Amygdala (tissue), 56 donors: ENCODE measurements around the gene SMAD3.

ENCODE experiments used
- DNase-seq, 56 donors: peaks; one replicate each; lab custom pipeline; 2025; lab: John Stamatoyannopoulos, UW

The SMAD3 gene

DNA sequence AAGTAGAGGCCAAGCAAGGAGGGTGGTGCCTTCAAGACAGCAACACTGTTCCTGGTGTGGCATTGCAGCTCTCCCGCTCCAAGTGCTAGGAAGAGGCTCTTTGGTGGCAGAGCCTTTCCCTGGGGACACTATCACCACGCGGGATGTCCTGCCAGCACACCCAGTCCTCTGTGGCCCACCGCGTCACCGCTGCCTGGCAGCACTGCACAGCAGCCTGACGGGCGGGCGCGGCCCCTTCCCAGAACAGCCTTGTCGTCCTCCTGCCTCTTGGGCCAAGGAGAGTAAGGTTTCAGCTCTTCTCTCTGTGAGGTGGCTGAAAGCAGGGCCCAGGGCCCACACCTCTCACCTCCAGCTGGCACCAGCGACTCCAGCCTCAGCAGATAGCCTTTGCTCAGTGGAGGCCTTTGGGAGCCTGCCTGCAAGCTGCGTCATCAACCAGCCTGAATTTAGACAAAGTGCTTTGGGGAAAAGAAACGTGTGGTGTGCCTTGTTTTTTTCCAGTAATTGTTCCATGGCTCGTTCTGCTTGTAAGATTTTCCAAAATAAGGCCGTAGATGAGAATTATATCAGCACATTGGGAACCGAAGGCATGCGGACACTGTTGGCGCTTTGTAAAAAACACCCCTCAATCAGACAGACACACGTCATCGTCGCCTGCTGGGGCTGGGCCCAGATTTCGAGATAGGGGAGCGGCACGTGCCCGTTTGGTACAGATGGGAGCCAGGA is 124.1 kb downstream of the SMAD3 start:
- no peak for DNase-seq

DNA sequence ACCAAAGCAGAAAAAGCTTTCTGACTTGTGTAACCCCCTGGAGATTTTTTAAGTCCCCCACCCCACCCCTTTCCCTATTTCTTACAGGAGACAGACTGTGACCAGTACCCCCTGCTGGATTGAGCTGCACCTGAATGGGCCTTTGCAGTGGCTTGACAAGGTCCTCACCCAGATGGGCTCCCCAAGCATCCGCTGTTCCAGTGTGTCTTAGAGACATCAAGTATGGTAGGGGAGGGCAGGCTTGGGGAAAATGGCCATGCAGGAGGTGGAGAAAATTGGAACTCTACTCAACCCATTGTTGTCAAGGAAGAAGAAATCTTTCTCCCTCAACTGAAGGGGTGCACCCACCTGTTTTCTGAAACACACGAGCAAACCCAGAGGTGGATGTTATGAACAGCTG is 124.9 kb downstream of the SMAD3 start:
- no peak for DNase-seq

DNA sequence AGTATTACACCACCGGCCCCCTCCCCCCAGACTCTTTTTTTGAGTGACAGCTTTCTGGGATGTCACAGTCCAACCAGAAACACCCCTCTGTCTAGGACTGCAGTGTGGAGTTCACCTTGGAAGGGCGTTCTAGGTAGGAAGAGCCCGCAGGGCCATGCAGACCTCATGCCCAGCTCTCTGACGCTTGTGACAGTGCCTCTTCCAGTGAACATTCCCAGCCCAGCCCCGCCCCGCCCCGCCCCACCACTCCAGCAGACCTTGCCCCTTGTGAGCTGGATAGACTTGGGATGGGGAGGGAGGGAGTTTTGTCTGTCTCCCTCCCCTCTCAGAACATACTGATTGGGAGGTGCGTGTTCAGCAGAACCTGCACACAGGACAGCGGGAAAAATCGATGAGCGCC is 125.4 kb downstream of the SMAD3 start:
- no peak for DNase-seq

DNA sequence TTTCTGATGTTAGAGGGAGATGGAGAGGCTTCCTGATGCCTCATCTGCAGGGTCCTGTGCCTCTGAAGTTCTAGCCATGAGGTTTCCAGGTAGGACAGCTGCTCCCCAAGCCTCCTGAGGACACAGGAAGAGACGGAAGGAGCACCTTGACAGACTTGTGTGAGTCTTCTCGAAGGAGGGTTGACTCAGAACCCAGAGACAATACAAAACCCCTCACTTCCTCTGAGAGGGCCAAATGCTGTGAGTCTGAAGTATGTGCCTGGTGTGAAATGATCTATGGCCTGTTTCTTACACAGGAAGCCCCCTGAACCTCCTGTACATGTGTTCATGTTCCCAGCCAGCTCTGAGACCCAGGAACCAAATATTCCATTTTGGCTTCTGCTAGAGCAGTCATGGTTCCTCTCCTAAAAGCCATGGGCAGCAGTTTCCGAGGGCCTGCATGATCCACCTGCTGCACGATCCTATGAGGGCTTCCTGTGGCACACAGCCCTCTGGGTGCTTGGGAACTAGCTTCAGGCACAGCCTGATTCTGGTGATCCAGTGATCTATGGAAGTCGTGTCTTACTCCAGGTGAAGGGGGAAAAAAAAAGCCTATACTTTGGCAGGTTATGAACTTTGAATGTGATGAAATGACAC is 126.9 kb downstream of the SMAD3 start:
- no peak for DNase-seq

DNA sequence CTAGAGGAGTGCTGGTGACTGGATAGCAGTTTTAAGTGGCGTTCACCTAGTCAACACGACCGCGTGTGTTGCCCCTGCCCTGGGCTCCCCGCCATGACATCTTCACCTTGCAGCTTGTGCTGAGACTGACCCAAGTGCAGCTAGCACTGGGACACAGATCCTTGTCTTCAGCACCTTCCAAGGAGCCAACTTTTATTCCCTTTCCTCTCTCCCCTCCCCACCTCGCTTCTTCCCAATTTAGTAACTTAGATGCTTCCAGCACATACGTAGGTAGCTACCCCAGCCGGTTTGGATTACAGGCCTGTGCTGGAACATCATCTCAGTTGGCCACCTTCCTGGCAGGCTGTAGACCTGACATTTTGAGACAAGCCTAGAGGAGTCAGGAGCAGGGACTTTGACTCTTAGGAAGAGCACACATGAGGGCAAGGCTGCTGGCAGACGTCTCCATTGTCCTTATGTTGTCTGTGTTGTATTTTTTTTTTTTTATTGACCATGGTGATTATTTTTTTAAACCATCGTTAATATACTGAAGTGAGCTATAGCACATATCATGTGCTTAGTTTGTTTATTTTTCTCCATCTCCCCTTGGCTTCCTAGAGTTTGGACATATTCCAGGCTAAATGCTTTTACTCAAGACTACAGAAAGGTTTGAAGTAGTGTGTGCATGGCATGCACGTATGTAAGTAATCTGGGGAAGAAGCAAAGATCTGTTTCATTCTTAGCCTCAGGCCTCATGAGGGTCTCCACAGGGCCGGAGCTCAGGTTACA is 128.0 kb downstream of the SMAD3 start:
- DNase-seq: no peak

DNA sequence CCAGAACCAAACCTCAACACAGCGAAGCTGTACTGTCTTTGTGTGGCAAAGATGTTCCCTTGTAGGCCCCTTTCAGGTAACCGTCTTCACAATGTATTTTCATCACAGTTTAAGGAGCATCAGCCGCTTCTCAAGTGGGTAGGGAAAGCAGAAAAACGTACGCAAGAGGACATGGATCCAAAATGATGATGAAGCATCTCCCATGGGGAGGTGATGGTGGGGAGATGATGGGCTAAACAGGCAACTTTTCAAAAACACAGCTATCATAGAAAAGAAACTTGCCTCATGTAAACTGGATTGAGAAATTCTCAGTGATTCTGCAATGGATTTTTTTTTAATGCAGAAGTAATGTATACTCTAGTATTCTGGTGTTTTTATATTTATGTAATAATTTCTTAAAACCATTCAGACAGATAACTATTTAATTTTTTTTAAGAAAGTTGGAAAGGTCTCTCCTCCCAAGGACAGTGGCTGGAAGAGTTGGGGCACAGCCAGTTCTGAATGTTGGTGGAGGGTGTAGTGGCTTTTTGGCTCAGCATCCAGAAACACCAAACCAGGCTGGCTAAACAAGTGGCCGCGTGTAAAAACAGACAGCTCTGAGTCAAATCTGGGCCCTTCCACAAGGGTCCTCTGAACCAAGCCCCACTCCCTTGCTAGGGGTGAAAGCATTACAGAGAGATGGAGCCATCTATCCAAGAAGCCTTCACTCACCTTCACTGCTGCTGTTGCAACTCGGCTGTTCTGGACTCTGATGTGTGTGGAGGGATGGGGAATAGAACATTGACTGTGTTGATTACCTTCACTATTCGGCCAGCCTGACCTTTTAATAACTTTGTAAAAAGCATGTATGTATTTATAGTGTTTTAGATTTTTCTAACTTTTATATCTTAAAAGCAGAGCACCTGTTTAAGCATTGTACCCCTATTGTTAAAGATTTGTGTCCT is 129.0 kb downstream of the SMAD3 start:
- DNase-seq: no peak

DNA sequence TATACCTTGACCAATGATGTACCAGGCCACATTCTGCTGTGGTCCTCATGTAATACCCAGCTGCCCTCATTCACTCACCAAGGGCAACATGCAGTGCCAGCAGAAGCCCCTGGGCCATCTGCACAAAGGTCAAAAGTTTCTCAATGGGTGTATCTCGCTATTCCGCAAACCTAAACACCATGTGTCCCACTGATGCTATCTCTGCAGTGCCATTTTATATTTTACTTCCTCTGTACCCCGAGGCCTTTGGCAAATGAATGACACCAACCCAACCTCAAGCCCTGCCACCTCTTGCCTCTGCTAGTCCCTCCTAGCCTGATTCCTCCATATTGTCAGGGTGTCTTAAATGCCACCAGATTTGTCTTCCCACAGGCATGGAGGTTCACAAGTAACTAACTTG is 129.9 kb downstream of the SMAD3 start:
- DNase-seq: no peak

DNA sequence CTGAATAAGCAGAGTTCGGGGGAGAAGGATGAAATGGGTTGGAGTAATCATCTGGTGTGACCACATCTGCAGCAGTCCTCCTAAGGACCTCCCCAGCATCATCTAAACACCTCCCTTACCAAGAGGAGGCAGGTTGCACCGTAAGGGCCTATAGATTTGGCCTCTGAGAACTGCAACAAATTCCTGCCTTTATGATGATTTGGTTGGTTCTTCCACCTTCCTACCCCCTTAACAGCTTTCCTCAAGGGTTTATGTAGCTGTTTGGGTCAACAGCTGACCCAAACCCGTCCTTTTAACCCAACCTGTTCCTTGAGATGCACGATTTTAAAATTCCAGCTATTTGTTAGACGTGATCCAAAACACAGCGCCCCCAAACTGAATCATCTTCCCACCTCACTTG is 130.8 kb downstream of the SMAD3 start:
- no peak for DNase-seq

DNA sequence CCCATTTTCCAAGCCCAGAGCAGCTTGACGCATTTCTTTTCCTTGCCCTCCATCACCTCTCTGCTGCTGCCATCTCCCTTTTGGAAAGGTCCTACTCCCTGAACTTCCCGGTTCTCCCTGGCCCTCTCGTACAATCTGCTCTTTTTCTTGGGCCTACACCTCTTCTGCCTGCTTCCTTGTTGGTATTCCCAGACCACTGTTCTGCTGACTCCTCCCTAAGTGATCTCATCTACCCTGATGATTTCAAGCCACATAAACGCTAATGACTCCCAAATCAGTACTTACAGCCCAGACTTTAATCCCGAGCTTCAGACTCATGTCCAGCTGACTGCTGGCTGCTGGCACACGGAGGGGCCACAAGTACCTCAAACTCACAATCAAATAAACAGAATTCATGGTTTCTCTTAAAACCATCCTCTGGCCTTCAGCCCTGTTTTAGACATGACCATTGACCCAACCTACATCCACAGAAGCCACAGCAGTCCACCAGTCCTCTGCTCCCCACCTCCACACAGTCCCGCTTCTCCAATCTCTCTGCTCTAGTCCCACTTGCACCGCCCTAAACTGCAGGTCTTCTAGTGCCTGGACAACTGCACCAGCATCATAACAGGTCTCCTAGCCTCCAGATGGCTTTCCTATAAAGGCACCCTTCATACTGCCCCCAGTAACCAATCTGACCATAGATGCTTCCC is 131.4 kb downstream of the SMAD3 start:
- DNase-seq: no peak

DNA sequence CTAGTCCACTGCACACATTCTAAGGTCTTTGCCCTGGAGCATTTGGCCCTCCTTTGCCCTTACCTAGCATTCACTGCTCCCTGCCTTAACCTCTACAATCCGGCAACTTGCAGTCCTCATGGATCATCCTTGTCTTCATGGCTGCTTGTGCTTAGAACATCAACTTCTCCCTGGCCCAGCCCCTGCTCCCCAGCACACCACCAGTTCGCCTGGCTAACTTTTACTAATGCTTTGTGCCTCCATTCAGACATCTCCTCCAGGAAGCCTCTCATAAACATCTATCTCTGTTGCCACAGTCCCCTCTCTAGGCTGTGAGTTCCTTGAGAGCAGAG is 131.9 kb downstream of the SMAD3 start:
- no peak for DNase-seq

DNA sequence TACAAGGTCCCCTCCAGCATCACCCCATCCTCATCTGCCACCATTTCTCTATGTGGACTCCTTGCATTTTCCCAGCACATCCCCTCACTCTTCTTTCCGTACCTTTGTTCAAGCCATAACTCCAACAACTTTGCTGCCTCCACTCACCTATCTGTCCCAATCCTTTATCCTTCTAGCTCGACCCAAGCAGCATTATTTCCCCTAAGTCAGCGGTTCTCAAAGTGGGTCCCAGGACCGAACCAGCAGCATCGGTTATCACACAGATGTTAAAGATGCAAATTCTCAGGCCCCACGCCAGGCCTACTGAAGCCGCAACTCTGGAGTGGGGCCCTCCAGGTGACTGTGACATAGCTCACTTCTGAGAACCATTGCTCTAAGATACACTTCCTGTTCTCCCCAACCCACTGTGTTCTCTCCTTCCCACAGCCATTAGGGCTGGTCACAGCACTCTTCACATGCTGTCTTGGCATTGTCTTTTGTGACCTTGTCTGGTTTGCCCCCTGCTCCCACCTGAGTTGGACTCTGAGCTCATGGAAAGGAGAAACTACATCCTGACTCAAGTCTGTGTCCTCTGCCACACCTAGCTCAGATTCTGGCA is 132.9 kb downstream of the SMAD3 start:
- DNase-seq: no peak

DNA sequence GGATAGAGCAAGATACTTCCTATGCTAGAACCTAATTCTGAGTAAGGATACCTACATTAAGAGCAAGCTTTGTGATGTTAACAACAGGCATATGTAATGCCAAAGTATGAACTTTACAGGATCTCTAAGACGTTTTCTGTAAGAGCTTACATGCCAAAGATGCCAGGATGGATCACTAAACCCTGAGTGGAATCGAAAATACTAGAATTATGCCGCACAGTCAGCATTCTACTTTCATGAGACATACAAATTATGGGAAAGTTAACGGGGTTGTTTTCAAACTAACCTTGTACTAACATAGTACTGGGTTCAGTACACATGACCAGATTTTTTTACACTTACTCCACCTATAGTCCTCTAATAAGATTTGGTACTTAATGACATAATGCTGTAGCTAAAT is 134.0 kb downstream of the SMAD3 start:
- DNase-seq: no peak

DNA sequence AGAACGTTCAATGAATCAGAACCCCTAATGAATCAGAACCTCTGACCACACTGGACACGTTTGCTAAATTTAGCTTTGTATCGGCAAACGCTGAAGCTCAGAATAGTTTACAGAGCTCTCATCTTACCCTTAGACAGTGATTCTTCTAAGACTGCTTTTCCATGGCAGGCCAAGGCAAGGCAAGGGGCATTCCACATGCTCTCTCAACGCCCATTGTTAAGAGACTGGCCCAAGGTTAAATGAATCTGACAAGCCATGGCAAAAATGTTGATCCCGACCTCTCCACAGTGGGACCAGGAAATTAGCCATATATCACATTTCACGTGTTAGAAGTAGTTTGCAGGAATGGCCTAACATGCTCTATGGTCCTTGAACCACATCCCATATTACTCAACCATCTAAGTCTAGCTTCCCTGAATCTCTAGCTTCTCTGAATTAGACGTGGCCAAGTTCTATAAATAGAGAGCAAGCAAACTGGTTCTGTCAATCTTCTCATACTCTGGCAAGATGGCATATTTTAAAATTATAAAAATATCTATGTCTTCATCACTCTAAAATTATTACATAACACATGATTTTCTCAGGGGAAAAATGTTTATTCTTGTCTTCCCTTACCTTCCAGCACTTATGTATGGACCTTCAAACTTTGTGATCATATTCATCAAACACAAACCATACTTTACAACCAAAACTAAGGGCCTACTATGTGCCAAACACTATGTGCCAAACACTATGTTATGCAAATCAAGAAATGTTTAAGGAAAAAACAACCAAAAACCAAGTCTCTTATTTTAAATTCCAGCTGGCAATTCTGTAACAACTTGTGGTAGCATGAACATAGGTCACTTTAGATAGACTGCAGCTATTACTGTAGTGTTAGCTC is 134.7 kb downstream of the SMAD3 start:
- no peak for DNase-seq

DNA sequence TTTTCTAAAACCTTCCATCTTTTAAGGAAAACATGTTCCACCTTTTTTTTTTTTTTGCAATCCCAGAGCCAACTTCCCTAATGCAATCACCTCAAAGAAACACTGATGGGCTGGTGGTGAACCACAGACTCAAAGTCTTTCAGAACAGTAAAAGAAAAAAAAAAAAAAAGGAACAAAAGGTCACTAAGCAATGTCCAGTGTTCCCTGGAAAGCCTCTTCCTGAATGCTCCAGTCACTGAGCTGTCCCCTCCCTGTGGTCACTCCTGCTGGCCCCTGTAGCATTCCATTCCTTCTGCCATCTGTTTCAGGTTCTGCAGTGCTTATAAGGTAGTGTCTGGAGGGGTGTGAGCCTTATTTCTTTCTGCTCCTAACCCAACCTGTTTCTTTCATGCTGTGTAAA is 135.7 kb downstream of the SMAD3 start:
- no peak for DNase-seq

DNA sequence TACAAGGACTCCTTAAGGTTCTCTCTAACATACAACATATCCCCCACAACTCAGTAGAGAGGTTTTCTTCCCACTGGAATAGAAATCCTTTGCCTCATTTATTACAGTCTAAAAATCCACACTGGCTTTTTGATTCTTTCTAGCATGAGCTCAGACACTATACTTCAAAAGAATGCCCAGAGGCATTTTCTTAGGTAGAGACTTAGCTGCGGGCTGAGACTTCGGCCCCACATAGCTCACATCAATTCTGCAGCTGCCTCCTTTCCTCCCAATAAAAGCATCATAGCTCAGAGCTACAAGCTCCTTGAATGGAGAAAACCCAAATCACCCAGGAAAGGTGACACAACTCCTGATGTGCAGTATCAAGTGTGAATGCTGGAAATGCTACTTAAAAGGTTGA is 136.7 kb downstream of the SMAD3 start:
- no peak for DNase-seq

DNA sequence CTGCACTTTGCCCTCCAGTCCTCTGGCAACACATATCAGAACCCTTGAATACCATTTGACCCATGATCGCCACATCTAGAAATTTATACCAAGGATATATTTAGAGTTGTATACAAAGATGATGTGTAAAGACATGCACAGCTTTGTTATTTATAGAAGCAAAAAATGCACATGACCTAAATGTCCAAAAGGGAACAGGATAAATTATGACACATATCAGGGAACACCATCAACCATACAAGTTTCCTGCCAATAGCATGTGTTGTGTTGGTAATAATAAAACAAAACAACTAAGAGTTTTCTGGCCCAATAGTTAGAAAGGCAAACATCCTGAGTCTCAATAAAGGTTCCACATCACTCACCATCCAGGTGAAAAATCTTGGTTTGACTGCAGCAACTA is 137.6 kb downstream of the SMAD3 start:
- DNase-seq: no peak

DNA sequence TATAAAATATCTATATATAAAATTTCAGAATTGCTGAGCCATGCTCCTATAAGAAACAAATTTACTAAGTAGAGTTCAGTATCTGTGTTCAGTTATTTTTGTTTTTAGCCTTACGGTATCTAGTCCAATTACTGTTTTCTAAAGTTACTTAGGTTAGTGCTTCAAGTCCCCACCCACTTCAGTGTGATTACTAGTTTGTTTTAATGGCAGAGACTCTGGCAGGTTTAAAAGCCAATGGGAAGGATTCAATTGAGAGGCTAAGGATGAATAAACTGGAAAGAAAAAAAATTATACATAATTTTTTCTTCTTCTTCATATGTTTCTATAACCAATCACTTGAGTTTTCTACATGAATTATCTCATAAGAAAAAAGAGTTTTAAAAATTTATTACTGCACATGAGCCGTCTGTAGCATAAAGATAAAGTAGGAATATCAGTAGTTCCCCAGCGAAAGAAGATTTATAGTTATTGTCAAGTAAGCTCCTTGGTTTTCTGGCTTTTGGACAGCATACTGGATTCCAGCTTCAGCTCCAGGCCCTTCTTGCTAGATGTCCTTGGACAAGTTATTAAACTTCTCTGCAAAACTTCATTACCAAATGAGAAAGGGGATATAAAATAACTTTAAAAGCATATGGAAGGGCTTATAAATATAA is 142.3 kb downstream of the SMAD3 start:
- DNase-seq: no peak

DNA sequence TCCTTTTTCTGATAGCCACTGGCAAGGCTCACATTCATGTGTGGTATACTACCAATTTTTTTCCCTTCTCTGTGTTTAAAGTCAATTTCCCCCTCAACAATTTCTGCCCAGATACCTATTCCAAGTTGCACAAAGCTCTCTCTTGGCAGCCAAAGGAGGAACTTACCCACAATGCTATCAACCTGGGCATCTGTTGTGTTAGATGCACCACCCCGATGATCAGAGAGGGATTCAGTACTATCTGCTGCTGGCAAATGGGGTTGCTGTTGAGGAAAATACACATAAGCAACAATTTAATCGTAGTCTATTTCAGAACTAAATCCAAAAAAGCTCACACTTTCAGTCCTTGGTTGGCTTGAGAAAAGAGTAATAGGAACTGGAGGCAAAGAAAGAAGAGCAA is 143.0 kb downstream of the SMAD3 start:
- DNase-seq: no peak
